SK-N-SH treated with all-trans-retinoic acid at 6 μM for 48 hours (cell line): ENCODE measurements around the gene ADAMTS10.

Source experiments
- ATAC-seq: fragments of 200-7000 bp; cut with Tn5 transposase; 3 replicates; pipeline ENCODE4 v1.9.1; 2020; ENCODE audit warnings: mild to moderate bottlenecking, moderate library complexity
- ARNTL ChIP-seq: fragments of 450-650 bp; formaldehyde crosslinking; IDR thresholded peaks from 2 replicates; pipeline ENCODE4 v1.5.0; 2020; ENCODE audit warnings: low read depth, mild to moderate bottlenecking, moderate library complexity, borderline replicate concordance
- BACH2 ChIP-seq: fragments of 250-450 bp; sonication (Bioruptor Pico); IDR thresholded peaks from 2 replicates; pipeline ENCODE4 v1.9.0; 2021; ENCODE audit warnings: mild to moderate bottlenecking, borderline replicate concordance
- ESRRG ChIP-seq: fragments of 250-450 bp; sonication (Bioruptor Pico); IDR thresholded peaks from 2 replicates; pipeline ENCODE4 v1.6.1; 2021; ENCODE audit warnings: mild to moderate bottlenecking
- GLIS3 ChIP-seq: fragments of 250-450 bp; sonication (Bioruptor Pico); IDR thresholded peaks from 2 replicates; pipeline ENCODE4 v1.5.0; 2020; ENCODE audit warnings: mild to moderate bottlenecking, moderate library complexity
- ISL1 ChIP-seq: fragments of 250-450 bp; sonication (Bioruptor Pico); IDR thresholded peaks from 2 replicates; pipeline ENCODE4 v2.1.2; 2022; ENCODE audit warnings: mild to moderate bottlenecking, moderate library complexity
- OSR1 ChIP-seq: fragments of 250-450 bp; sonication (Bioruptor Pico); IDR thresholded peaks from 2 replicates; pipeline ENCODE4 v1.8.0; 2022; ENCODE audit warnings: moderate library complexity, mild to moderate bottlenecking, inconsistent platforms
- PPARA ChIP-seq: fragments of 250-450 bp; sonication (Bioruptor Pico); IDR thresholded peaks from 2 replicates; pipeline ENCODE4 v1.5.0; 2020; ENCODE audit warnings: mild to moderate bottlenecking, borderline replicate concordance
- RARB ChIP-seq: fragments of 250-450 bp; sonication (Bioruptor Pico); IDR thresholded peaks from 2 replicates; pipeline ENCODE4 v1.8.0; 2021; ENCODE audit warnings: mild to moderate bottlenecking, moderate library complexity
- SNAI2 ChIP-seq: fragments of 250-450 bp; sonication (Bioruptor Pico); IDR thresholded peaks from 2 replicates; pipeline ENCODE4 v1.5.0; 2020; ENCODE audit warnings: mild to moderate bottlenecking, moderate library complexity
- TCF4 ChIP-seq: fragments of 250-450 bp; sonication (Bioruptor Pico); IDR thresholded peaks from 2 replicates; pipeline ENCODE4 v1.8.0; 2021; ENCODE audit warnings: mild to moderate bottlenecking, moderate library complexity, borderline replicate concordance
- ZC3H10 ChIP-seq: fragments of 250-450 bp; sonication (Bioruptor Pico); IDR thresholded peaks from 2 replicates; pipeline ENCODE4 v1.5.1; 2021; ENCODE audit warnings: mild to moderate bottlenecking, moderate library complexity
- ZFP3 ChIP-seq: fragments of 250-450 bp; sonication (Bioruptor Pico); IDR thresholded peaks from 2 replicates; pipeline ENCODE4 v1.5.0; 2020; ENCODE audit warnings: mild to moderate bottlenecking, moderate library complexity
- ZFP30 ChIP-seq: fragments of 450-650 bp; formaldehyde crosslinking; IDR thresholded peaks from 2 replicates; pipeline ENCODE4 v1.5.0; 2022; ENCODE audit warnings: mild to moderate bottlenecking, moderate library complexity
- ZNF565 ChIP-seq: fragments of 450-650 bp; formaldehyde crosslinking; conservative IDR thresholded peaks from 2 replicates; pipeline ENCODE4 v1.5.0; 2020; ENCODE audit warnings: low read depth, mild to moderate bottlenecking, moderate library complexity
- ZNF8 ChIP-seq: fragments of 450-650 bp; formaldehyde crosslinking; IDR thresholded peaks from 2 replicates; pipeline ENCODE4 v1.5.0; 2020; ENCODE audit warnings: mild to moderate bottlenecking, moderate library complexity
- TF ChIP-seq, protein P1 (sequence below): fragments of 250-450 bp; sonication (Bioruptor Pico); IDR thresholded peaks from 2 replicates; pipeline ENCODE4 v1.8.0; 2021; ENCODE audit warnings: low read depth, mild to moderate bottlenecking, moderate library complexity, borderline replicate concordance
- TF ChIP-seq, protein P2 (sequence below): fragments of 250-450 bp; sonication (Bioruptor Pico); IDR thresholded peaks from 2 replicates; pipeline ENCODE4 v1.5.1; 2021; ENCODE audit warnings: mild to moderate bottlenecking, moderate library complexity
- TF ChIP-seq, protein P3 (sequence below): fragments of 250-450 bp; sonication (Bioruptor Pico); IDR thresholded peaks from 2 replicates; pipeline ENCODE4 v1.5.0; 2020; ENCODE audit warnings: mild to moderate bottlenecking, moderate library complexity
- TF ChIP-seq, protein P4 (sequence below): fragments of 250-450 bp; sonication (Bioruptor Pico); IDR thresholded peaks from 2 replicates; pipeline ENCODE4 v1.5.1; 2020; ENCODE audit warnings: low read depth, mild to moderate bottlenecking, moderate library complexity
- TF ChIP-seq, protein P5 (sequence below): fragments of 250-450 bp; sonication (Bioruptor Pico); IDR thresholded peaks from 2 replicates; pipeline ENCODE4 v1.8.0; 2020; ENCODE audit warnings: mild to moderate bottlenecking, moderate library complexity, borderline replicate concordance

Gene ADAMTS10

DNA sequence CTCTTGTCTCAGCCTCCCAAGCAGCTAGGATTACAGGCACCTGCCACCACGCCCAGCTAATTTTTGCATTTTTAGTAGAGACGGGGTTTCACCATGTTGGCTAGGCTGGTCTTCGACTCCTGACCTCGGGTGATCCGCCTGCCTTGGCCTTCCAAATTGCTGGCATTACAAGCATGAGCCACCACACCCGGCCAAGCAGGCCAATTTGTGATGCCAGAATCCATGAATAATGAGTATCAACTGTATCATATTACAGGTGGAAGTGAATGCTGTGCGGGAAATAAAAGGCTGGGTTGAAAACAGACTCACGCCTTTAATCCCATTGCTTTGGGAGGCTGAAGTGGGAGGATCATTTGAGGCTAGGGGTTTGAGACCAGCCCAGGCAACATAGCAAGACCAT is 16.3 kb upstream of the ADAMTS10 start:
- no peak for ATAC-seq
- no peak for TF ChIP-seq ZNF8 (CRISPR knock-in tag)
- TF ChIP-seq OSR1 (CRISPR knock-in tag), result no peak
- TF ChIP-seq ZFP30 (CRISPR knock-in tag), result no peak
- TF ChIP-seq, protein P1, sequence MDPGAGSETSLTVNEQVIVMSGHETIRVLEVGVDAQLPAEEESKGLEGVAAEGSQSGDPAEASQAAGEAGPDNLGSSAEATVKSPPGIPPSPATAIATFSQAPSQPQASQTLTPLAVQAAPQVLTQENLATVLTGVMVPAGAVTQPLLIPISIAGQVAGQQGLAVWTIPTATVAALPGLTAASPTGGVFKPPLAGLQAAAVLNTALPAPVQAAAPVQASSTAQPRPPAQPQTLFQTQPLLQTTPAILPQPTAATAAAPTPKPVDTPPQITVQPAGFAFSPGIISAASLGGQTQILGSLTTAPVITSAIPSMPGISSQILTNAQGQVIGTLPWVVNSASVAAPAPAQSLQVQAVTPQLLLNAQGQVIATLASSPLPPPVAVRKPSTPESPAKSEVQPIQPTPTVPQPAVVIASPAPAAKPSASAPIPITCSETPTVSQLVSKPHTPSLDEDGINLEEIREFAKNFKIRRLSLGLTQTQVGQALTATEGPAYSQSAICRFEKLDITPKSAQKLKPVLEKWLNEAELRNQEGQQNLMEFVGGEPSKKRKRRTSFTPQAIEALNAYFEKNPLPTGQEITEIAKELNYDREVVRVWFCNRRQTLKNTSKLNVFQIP (CRISPR knock-in tag), result no peak
- no peak for TF ChIP-seq ISL1 (CRISPR knock-in tag)
- TF ChIP-seq TCF4 (CRISPR knock-in tag), result no peak

DNA sequence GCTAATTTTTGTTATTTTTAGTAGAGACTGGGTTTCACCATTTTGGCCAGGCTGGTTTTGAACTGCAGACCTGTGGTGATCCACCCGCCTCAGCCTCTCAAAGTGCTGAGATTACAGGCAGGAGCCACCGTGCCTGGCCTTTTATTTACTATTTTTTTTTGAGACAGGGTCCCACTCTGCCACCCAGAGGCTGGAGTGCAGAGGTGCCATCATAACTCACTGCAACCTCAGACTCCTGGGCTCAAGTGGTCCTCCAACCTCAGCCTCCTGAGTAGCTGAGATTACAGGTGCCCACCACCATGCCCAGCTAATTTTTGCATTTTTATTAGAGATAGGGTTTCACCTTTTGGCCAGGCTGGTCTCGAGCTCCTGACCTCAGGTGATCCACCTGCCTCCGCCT is 12.4 kb upstream of the ADAMTS10 start:
- ATAC-seq, result peak; percentile 47; the same call in 1 of the 3 replicates

DNA sequence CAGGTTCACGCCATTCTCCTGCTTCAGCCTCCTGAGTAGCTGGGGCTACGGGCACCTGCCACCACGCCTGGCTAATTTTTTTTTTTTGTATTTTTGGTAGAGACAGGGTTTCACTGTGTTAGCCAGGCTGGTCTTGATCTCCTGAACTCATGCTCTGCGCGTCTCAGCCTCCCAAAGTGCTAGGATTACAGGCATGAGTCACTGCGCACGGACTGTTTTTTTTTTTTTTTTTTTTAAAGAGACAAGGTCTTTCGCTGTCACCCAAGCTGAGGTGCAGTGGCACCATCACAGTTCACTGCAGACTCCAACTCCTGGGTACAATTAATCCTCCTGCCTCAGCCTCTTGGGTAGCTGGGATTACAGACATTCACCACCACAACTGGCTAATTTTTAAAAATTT is 8.2 kb upstream of the ADAMTS10 start:
- peak; percentile 36; the same call in 2 of the 3 replicates for ATAC-seq
- TF ChIP-seq SNAI2 (CRISPR knock-in tag) (no peak), PPARA (CRISPR knock-in tag) (no peak), ZC3H10 (CRISPR knock-in tag) (no peak), BACH2 (CRISPR knock-in tag) (no peak), ARNTL (no peak), ZFP3 (CRISPR knock-in tag) (no peak), ZNF565 (CRISPR knock-in tag) (no peak), RARB (CRISPR knock-in tag) (no peak), ISL1 (CRISPR knock-in tag) (no peak), ZFP30 (CRISPR knock-in tag) (no peak), TCF4 (CRISPR knock-in tag) (no peak), GLIS3 (CRISPR knock-in tag) (no peak), ESRRG (CRISPR knock-in tag) (no peak)
- TF ChIP-seq, protein P2, sequence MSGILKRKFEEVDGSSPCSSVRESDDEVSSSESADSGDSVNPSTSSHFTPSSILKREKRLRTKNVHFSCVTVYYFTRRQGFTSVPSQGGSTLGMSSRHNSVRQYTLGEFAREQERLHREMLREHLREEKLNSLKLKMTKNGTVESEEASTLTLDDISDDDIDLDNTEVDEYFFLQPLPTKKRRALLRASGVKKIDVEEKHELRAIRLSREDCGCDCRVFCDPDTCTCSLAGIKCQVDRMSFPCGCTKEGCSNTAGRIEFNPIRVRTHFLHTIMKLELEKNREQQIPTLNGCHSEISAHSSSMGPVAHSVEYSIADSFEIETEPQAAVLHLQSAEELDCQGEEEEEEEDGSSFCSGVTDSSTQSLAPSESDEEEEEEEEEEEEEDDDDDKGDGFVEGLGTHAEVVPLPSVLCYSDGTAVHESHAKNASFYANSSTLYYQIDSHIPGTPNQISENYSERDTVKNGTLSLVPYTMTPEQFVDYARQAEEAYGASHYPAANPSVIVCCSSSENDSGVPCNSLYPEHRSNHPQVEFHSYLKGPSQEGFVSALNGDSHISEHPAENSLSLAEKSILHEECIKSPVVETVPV (CRISPR knock-in tag), result no peak
- TF ChIP-seq, protein P3, sequence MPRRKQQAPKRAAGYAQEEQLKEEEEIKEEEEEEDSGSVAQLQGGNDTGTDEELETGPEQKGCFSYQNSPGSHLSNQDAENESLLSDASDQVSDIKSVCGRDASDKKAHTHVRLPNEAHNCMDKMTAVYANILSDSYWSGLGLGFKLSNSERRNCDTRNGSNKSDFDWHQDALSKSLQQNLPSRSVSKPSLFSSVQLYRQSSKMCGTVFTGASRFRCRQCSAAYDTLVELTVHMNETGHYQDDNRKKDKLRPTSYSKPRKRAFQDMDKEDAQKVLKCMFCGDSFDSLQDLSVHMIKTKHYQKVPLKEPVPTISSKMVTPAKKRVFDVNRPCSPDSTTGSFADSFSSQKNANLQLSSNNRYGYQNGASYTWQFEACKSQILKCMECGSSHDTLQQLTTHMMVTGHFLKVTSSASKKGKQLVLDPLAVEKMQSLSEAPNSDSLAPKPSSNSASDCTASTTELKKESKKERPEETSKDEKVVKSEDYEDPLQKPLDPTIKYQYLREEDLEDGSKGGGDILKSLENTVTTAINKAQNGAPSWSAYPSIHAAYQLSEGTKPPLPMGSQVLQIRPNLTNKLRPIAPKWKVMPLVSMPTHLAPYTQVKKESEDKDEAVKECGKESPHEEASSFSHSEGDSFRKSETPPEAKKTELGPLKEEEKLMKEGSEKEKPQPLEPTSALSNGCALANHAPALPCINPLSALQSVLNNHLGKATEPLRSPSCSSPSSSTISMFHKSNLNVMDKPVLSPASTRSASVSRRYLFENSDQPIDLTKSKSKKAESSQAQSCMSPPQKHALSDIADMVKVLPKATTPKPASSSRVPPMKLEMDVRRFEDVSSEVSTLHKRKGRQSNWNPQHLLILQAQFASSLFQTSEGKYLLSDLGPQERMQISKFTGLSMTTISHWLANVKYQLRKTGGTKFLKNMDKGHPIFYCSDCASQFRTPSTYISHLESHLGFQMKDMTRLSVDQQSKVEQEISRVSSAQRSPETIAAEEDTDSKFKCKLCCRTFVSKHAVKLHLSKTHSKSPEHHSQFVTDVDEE (CRISPR knock-in tag), result no peak
- TF ChIP-seq, protein P1 (CRISPR knock-in tag), result no peak
- TF ChIP-seq, protein P4, sequence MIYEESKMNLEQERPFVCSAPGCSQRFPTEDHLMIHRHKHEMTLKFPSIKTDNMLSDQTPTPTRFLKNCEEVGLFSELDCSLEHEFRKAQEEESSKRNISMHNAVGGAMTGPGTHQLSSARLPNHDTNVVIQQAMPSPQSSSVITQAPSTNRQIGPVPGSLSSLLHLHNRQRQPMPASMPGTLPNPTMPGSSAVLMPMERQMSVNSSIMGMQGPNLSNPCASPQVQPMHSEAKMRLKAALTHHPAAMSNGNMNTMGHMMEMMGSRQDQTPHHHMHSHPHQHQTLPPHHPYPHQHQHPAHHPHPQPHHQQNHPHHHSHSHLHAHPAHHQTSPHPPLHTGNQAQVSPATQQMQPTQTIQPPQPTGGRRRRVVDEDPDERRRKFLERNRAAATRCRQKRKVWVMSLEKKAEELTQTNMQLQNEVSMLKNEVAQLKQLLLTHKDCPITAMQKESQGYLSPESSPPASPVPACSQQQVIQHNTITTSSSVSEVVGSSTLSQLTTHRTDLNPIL (CRISPR knock-in tag), result no peak
- TF ChIP-seq, protein P5, sequence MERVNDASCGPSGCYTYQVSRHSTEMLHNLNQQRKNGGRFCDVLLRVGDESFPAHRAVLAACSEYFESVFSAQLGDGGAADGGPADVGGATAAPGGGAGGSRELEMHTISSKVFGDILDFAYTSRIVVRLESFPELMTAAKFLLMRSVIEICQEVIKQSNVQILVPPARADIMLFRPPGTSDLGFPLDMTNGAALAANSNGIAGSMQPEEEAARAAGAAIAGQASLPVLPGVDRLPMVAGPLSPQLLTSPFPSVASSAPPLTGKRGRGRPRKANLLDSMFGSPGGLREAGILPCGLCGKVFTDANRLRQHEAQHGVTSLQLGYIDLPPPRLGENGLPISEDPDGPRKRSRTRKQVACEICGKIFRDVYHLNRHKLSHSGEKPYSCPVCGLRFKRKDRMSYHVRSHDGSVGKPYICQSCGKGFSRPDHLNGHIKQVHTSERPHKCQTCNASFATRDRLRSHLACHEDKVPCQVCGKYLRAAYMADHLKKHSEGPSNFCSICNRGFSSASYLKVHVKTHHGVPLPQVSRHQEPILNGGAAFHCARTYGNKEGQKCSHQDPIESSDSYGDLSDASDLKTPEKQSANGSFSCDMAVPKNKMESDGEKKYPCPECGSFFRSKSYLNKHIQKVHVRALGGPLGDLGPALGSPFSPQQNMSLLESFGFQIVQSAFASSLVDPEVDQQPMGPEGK (CRISPR knock-in tag), result no peak
